HG02981 (cell line): ENCODE measurements around the gene ZSCAN23.
A peak's percentile ranks its signal among the peaks of the same experiment; 100 is the strongest.
"Not testable (repeated sequence)": the region's sequence is repeated elsewhere in the genome, so short reads cannot be mapped to it uniquely, and the experiment has no call there.

Experiments used
- ATAC-seq: cut with Tn5 transposase; IDR thresholded peaks from one replicate; pipeline ENCODE4 v1.9.1; 2021; ENCODE audit warnings: mild to moderate bottlenecking, moderate library complexity; ENCODE audit not compliant: unreplicated experiment

Gene ZSCAN23

GRCh38 chr6:28443112-28443773, at the start of gene ZSCAN23:
Gene ZSCAN23 (minus strand): TSS chr6:28443491. CDS start chr6:28436266, 7,225 bp downstream.
- peak; percentile 92 for ATAC-seq

GRCh38 chr6:28491984-28492317, 48.7 kb upstream of the ZSCAN23 start:
- ATAC-seq: no peak

GRCh38 chr6:28490205-28490890, 47.1 kb upstream of the ZSCAN23 start:
- no peak for ATAC-seq

- peak; percentile 71 for ATAC-seq
Measured at GRCh38 chr6:28489366-28490204, 46.3 kb upstream of the ZSCAN23 start.

- no peak for ATAC-seq
Measured at GRCh38 chr6:28488916-28489365, 45.6 kb upstream of the ZSCAN23 start.

- ATAC-seq: no peak
Measured at GRCh38 chr6:28486988-28487742, 43.9 kb upstream of the ZSCAN23 start.

GRCh38 chr6:28486533-28486932, 43.2 kb upstream of the ZSCAN23 start:
- no peak for ATAC-seq

GRCh38 chr6:28485482-28485881, 42.2 kb upstream of the ZSCAN23 start:
- no peak for ATAC-seq

GRCh38 chr6:28480253-28480932, 37.1 kb upstream of the ZSCAN23 start:
- ATAC-seq: no peak

- no peak for ATAC-seq
Measured at GRCh38 chr6:28478518-28478917, 35.2 kb upstream of the ZSCAN23 start.

GRCh38 chr6:28474441-28475219, 31.3 kb upstream of the ZSCAN23 start:
- no peak for ATAC-seq

- ATAC-seq: not testable (repeated sequence)
Measured at GRCh38 chr6:28469153-28469745, 26.0 kb upstream of the ZSCAN23 start.

- ATAC-seq: no peak
Measured at GRCh38 chr6:28468056-28468455, 24.8 kb upstream of the ZSCAN23 start.

GRCh38 chr6:28462401-28462800, 19.1 kb upstream of the ZSCAN23 start:
- no peak for ATAC-seq

- no peak for ATAC-seq
Measured at GRCh38 chr6:28458568-28458967, 15.3 kb upstream of the ZSCAN23 start.

GRCh38 chr6:28449056-28449455, 5.8 kb upstream of the ZSCAN23 start:
- ATAC-seq: no peak

GRCh38 chr6:28447512-28447906, 4.2 kb upstream of the ZSCAN23 start:
- ATAC-seq: not testable (repeated sequence)

- no peak for ATAC-seq
Measured at GRCh38 chr6:28446818-28447511, 3.7 kb upstream of the ZSCAN23 start.

- ATAC-seq: not testable (repeated sequence)
Measured at GRCh38 chr6:28444759-28445158, 1.5 kb upstream of the ZSCAN23 start.
